ENCODE results near the gene TMEM39B.
A peak's percentile ranks its signal among the peaks of the same experiment; 100 is the strongest.

DNA sequence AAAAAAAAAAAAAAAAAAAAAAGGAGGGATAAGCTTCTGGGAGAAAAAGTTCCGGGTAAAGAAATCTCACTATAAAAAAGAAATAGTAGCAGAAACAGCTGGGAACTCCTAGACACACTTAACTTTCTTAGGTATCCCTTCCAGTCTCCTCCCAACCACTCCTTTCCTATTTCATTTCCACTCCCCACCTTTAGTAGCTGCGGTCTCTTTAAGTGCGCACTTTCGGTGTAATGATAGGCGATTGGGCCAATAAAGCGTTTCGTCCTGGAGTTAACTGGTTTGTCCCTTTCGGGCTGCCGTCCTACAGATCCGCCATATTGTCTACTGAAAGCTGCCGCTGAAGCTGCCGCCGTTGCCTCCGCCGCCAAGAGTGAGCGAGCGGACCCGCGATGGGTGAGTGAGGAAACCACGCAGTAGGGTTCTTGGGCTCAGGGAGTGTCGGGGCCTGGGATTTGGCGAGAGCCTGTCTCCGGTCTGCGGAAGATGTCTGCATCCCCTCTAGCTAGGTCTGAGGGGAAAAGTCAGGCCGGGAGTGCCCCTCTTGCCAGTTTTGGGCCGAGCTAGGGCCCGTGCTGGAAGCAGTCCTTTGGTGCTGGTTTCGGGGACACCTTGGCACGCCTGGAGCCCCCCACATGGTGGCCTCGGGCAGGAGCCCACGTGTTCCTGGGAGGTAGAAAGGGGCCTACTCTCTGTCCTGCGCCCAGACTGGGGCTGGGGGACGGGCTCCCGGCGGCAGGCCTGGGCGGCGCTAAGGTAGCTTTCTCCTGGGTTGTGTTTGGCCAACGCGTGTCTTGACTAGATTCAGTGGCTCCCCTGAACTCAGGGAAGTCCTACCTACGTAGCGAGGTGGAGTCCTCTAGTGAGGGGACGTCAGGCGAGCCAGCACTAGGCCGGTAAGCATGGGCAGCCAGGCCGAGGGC lies 35.3 kb downstream of the TMEM39B start, which contains the start of gene KPNA6:
- TF ChIP-seq, protein P1, sequence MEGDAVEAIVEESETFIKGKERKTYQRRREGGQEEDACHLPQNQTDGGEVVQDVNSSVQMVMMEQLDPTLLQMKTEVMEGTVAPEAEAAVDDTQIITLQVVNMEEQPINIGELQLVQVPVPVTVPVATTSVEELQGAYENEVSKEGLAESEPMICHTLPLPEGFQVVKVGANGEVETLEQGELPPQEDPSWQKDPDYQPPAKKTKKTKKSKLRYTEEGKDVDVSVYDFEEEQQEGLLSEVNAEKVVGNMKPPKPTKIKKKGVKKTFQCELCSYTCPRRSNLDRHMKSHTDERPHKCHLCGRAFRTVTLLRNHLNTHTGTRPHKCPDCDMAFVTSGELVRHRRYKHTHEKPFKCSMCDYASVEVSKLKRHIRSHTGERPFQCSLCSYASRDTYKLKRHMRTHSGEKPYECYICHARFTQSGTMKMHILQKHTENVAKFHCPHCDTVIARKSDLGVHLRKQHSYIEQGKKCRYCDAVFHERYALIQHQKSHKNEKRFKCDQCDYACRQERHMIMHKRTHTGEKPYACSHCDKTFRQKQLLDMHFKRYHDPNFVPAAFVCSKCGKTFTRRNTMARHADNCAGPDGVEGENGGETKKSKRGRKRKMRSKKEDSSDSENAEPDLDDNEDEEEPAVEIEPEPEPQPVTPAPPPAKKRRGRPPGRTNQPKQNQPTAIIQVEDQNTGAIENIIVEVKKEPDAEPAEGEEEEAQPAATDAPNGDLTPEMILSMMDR (IDR thresholded peaks at IDR 0.05), result no peak
- peak in 1 of 2 donors; percentile 64 for TF ChIP-seq POLR2A (IDR thresholded peaks at IDR 0.05)

All from thyroid gland (tissue), 4 donors.